OCI-LY7 (cell line): ENCODE results near the gene CCDC102B. TPM values are rescaled to one million over a fixed set of nuclear protein-coding genes. Genes with fewer than 3 reads are reported as not detected.

Experiments
- BruUV-seq: library from RNA; stranded (reverse); fragments of 400-500 nt; replicated peaks from 2 replicates; lab custom pipeline; 2021; lab: Mats Ljungman, UMichigan
- CTCF ChIA-PET: fragments of 300-600 bp; sonication (Branson Sonifier 250); formaldehyde crosslinking; loops from one replicate; lab custom pipeline; 2022; ENCODE audit warnings: antibody characterized with exemption; ENCODE audit not compliant: unreplicated experiment; lab: Charles Lee
- POLR2A ChIA-PET: fragments of 300-600 bp; sonication (Branson Sonifier 250); formaldehyde crosslinking; loops from one replicate; lab custom pipeline; 2022; ENCODE audit warnings: antibody characterized with exemption; lab: Charles Lee
- DNase-seq: peaks from one replicate; pipeline ENCODE4 v3.0.0-alpha.2; 2015; ENCODE audit warnings: low spot score
- H2AFZ ChIP-seq: fragments of 200-600 bp; sonication (generic), shearing (Covaris generic); 2 replicates; pipeline ENCODE4 v1.6.1; 2014; ENCODE audit warnings: mild to moderate bottlenecking, antibody characterized with exemption, low read length, moderate library complexity
- H3K27ac ChIP-seq: fragments of 200-600 bp; sonication (generic); 2 replicates; pipeline ENCODE4 v1.5.1; 2014; ENCODE audit warnings: mixed run types, low read depth, mild to moderate bottlenecking, moderate library complexity, low read length, inconsistent platforms; ENCODE audit not compliant: poor library complexity, severe bottlenecking
- H3K36me3 ChIP-seq: fragments of 200-600 bp; sonication (generic); 2 replicates; pipeline ENCODE4 v1.6.1; 2014; ENCODE audit warnings: mild to moderate bottlenecking, antibody characterized with exemption, low read length, moderate library complexity, mixed read lengths; ENCODE audit not compliant: insufficient read depth
- H3K4me1 ChIP-seq: fragments of 200-600 bp; sonication (generic); 2 replicates; pipeline ENCODE4 v1.5.1; 2014; ENCODE audit warnings: mild to moderate bottlenecking, low read length; ENCODE audit not compliant: insufficient read depth, poor library complexity, severe bottlenecking
- H3K4me2 ChIP-seq: fragments of 200-600 bp; sonication (generic); 2 replicates; pipeline ENCODE4 v1.6.1; 2014; ENCODE audit warnings: mild to moderate bottlenecking, low read length
- H3K4me3 ChIP-seq: fragments of 200-600 bp; sonication (generic); 2 replicates; pipeline ENCODE4 v1.5.1; 2014; ENCODE audit warnings: mild to moderate bottlenecking, low read depth, low read length; ENCODE audit not compliant: poor library complexity, severe bottlenecking
- H3K79me2 ChIP-seq: fragments of 200-600 bp; sonication (generic); 2 replicates; pipeline ENCODE4 v1.6.1; 2016; ENCODE audit warnings: low read depth, mild to moderate bottlenecking, low read length, moderate library complexity, mixed read lengths; ENCODE audit not compliant: insufficient read depth
- H3K9me2 ChIP-seq: fragments of 200-600 bp; sonication (generic); 2 replicates; pipeline ENCODE4 v1.6.1; 2016; ENCODE audit warnings: mild to moderate bottlenecking, low read length, mixed read lengths; ENCODE audit not compliant: insufficient read depth
- H3K9me3 ChIP-seq: fragments of 200-600 bp; sonication (generic); 2 replicates; pipeline ENCODE4 v1.6.1; 2014; ENCODE audit warnings: mild to moderate bottlenecking, mixed run types, low read length, mixed read lengths
- H4K20me1 ChIP-seq: fragments of 200-600 bp; sonication (generic); 2 replicates; pipeline ENCODE4 v1.6.1; 2014; ENCODE audit warnings: mild to moderate bottlenecking, antibody characterized with exemption, low read length, moderate library complexity, mixed read lengths; ENCODE audit not compliant: insufficient read depth
- EZH2phosphoT487 ChIP-seq: fragments of 200-600 bp; sonication (generic); IDR thresholded peaks from 2 replicates; pipeline ENCODE4 v1.6.1; 2018; ENCODE audit warnings: low read depth, borderline replicate concordance, mild to moderate bottlenecking, mixed run types, antibody characterized with exemption, low read length, moderate library complexity, mixed read lengths
- intact Hi-C: fragments of 100-400 bp; cut with micrococcal nuclease; formaldehyde crosslinking; loops from one replicate; pipeline ENCODE4 v1.10.0; 2022; ENCODE audit not compliant: unreplicated experiment
- total RNA-seq, 2 experiments: library from RNA; depleted of rRNA in 1 of 2; stranded (reverse); fragments of >200 nt in 1 of 2; shearing (Covaris generic) in 1 of 2; gene quantifications; 2 replicates each; pipeline ENCODE4 v1.2.3, GENCODE V29; 2014 to 2022
- TF ChIP-seq, protein P1 (sequence below): fragments of 200-600 bp; sonication (generic); conservative IDR thresholded peaks from 2 replicates; pipeline ENCODE4 v1.5.1; 2014; ENCODE audit warnings: mild to moderate bottlenecking, antibody characterized with exemption, low read length, moderate library complexity, mixed read lengths

Gene CCDC102B
- total RNA-seq, 2 experiments from 2014 or later, result 0.46 to 0.54 TPM

DNA sequence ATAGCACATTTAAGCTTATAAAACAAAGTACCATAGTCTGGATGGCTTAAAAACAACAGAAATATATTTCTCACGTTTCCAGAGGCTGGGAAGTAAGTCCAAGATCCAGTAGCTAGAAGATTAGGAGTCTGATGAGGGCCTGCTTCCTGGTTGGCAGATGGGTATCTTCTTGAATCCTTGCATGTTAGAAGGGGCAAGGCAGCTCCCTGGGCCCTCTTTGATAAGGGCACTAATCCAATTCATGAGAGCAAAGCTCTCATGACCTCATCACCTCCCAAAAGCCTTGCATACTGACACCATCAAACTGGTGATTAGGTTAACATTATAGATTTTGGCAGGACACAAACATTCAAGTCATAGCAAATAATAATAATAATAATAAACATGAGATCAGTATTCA is 146.4 kb downstream of the CCDC102B start:
- Histone ChIP-seq H4K20me1 (no peaks in the 10 kb centered on the region), H3K27ac (no peak overlapping the region), H3K4me1 (no peaks in the 10 kb centered on the region), H3K9me3 (no peaks in the 10 kb centered on the region), H2AFZ (no peak overlapping the region), H3K36me3 (no peaks in the 10 kb centered on the region), H3K4me3 (no peak overlapping the region), H3K4me2 (no peak overlapping the region), H3K9me2 (no peaks in the 10 kb centered on the region), H3K79me2 (no peaks in the 10 kb centered on the region)
- TF ChIP-seq, protein P1, sequence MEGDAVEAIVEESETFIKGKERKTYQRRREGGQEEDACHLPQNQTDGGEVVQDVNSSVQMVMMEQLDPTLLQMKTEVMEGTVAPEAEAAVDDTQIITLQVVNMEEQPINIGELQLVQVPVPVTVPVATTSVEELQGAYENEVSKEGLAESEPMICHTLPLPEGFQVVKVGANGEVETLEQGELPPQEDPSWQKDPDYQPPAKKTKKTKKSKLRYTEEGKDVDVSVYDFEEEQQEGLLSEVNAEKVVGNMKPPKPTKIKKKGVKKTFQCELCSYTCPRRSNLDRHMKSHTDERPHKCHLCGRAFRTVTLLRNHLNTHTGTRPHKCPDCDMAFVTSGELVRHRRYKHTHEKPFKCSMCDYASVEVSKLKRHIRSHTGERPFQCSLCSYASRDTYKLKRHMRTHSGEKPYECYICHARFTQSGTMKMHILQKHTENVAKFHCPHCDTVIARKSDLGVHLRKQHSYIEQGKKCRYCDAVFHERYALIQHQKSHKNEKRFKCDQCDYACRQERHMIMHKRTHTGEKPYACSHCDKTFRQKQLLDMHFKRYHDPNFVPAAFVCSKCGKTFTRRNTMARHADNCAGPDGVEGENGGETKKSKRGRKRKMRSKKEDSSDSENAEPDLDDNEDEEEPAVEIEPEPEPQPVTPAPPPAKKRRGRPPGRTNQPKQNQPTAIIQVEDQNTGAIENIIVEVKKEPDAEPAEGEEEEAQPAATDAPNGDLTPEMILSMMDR, result no peak
- no peak for TF ChIP-seq EZH2phosphoT487
- CTCF ChIA-PET, result no interaction called here
- POLR2A ChIA-PET, result interaction anchor here (0.7 kb wide), 1 partner anchor 45 kb away, joined by 3 read pairs; no protein-coding TSS in a partner anchor
- no TSS peak for BruUV-seq
- DNase-seq, result no peak
- intact Hi-C loops, result no loop called here

DNA sequence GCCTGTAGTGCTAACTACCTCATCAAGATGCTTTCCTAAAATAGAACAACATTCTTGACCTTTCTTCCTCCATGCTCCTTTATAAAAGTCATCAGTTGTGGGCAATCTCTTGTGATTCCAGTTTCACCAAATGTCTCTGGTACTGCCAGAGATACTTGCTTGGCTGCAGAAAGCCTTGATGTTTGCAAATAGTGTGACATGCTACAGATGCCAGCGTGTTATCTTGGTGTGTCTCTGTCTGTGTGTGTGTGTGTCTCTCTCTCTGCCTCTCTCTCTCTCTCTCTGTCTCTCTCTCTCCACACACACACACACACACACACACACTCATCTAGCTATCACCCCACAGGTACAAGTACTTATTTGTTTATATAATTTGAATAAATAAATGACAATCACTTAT is 146.9 kb downstream of the CCDC102B start:
- Histone ChIP-seq H3K36me3 (no peaks in the 10 kb centered on the region), H3K79me2 (no peaks in the 10 kb centered on the region), H3K4me2 (no peak overlapping the region), H3K9me2 (no peaks in the 10 kb centered on the region), H2AFZ (no peak overlapping the region), H3K27ac (no peak overlapping the region), H3K4me1 (no peaks in the 10 kb centered on the region), H3K9me3 (no peaks in the 10 kb centered on the region), H3K4me3 (no peak overlapping the region), H4K20me1 (no peaks in the 10 kb centered on the region)
- ChIA-PET CTCF (no interaction called here), POLR2A (no interaction called here)
- intact Hi-C loops, result no loop called here
- TF ChIP-seq EZH2phosphoT487, result no peak
- TF ChIP-seq, protein P1, result no peak
- BruUV-seq, result no TSS peak
- DNase-seq, result no peak

DNA sequence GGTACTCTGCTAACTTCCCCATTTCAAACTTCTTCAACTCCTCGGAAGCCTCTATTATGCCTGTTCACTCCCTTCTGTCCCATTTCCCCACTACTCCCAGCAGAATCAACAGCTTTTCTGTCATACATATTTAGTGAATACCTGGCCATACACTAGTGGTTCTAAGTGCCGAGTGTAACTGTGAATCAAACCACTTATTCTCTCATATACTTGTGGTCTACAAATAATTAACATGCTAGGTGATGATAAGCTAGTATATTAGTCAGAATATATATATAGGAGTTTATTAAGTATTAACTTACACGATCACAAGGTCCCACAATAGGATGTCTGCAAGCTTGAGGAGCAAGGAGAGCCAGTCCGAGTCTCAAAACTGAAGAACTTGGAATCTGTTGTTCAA is 150.7 kb downstream of the CCDC102B start:
- Histone ChIP-seq H3K79me2 (no peaks in the 10 kb centered on the region), H3K27ac (no peak overlapping the region), H3K4me2 (no peak overlapping the region), H3K4me1 (no peaks in the 10 kb centered on the region), H4K20me1 (no peaks in the 10 kb centered on the region), H3K9me3 (no peaks in the 10 kb centered on the region), H3K4me3 (no peak overlapping the region), H3K36me3 (no peaks in the 10 kb centered on the region), H3K9me2 (no peaks in the 10 kb centered on the region), H2AFZ (no peak overlapping the region)
- no TSS peak for BruUV-seq
- no peak for DNase-seq
- ChIA-PET POLR2A (no interaction called here), CTCF (no interaction called here)
- TF ChIP-seq EZH2phosphoT487, result no peak
- TF ChIP-seq, protein P1, result no peak
- intact Hi-C loops, result no loop called here
